ENCODE results near the gene ARHGAP6.

- no peak for TF ChIP-seq POLR2AphosphoS5 (IDR thresholded peaks at IDR 0.05; ENCODE audit: insufficient read depth, low read depth, low read length)
- no peak for TF ChIP-seq CTCF (IDR thresholded peaks at IDR 0.05; ENCODE audit: extremely low read depth in 1 of 2, insufficient read depth in 1 of 2, low read depth in 1 of 2, low read length in 2 of 2)
- TF ChIP-seq EZH2 (IDR thresholded peaks at IDR 0.05; ENCODE audit: borderline replicate concordance, low read depth, low read length, severe bottlenecking) = no peak
- TF ChIP-seq POLR2A (IDR thresholded peaks at IDR 0.05; ENCODE audit: low read depth, low read length) = no peak
- TF ChIP-seq FOS (IDR thresholded peaks at IDR 0.05; ENCODE audit: borderline replicate concordance, insufficient read depth, low read length) = no peak
- TF ChIP-seq MAX (IDR thresholded peaks at IDR 0.05; ENCODE audit: insufficient read depth, insufficient read length) = no peak
- TF ChIP-seq JUN (IDR thresholded peaks at IDR 0.05; ENCODE audit: borderline replicate concordance, insufficient read depth, insufficient read length, low read depth) = no peak
- no peak for TF ChIP-seq GATA2 (IDR thresholded peaks at IDR 0.05; ENCODE audit: insufficient read depth, insufficient read length, low read depth, low read length)
These were observed 25.6 kb downstream of the ARHGAP6 start for GRCh38 chrX:11640089-11640488.
